GM18520 (cell line): ENCODE measurements around the gene PLD4.
"Not testable (repeated sequence)": the region's sequence is repeated elsewhere in the genome, so short reads cannot be mapped to it uniquely, and the experiment has no call there.

Experiments
- ATAC-seq: cut with Tn5 transposase; IDR thresholded peaks from one replicate; pipeline ENCODE4 v1.9.1; 2021; ENCODE audit not compliant: unreplicated experiment

PLD4 gene

GRCh38 chr14:104885973-104886689 lies 38.5 kb upstream of the PLD4 start:
- no peak for ATAC-seq

GRCh38 chr14:104886690-104887622 lies 37.7 kb upstream of the PLD4 start:
- no peak for ATAC-seq

GRCh38 chr14:104887623-104888488 lies 36.8 kb upstream of the PLD4 start:
- no peak for ATAC-seq

GRCh38 chr14:104888489-104889374 lies 35.9 kb upstream of the PLD4 start:
- ATAC-seq: no peak

GRCh38 chr14:104889375-104889757 lies 35.3 kb upstream of the PLD4 start:
- no peak for ATAC-seq

- not testable (repeated sequence) for ATAC-seq
These were observed 34.4 kb upstream of the PLD4 start for GRCh38 chr14:104890292-104890691.

- ATAC-seq: no peak
These were observed 33.5 kb upstream of the PLD4 start for GRCh38 chr14:104891121-104891551.

- ATAC-seq: no peak
These were observed 32.8 kb upstream of the PLD4 start for GRCh38 chr14:104891664-104892530.

GRCh38 chr14:104892531-104893434 lies 31.9 kb upstream of the PLD4 start:
- no peak for ATAC-seq

GRCh38 chr14:104893435-104894207 lies 31.1 kb upstream of the PLD4 start:
- ATAC-seq: no peak

- ATAC-seq: no peak
These were observed 30.1 kb upstream of the PLD4 start for GRCh38 chr14:104894331-104895206.

GRCh38 chr14:104895207-104895785 lies 29.4 kb upstream of the PLD4 start:
- no peak for ATAC-seq

GRCh38 chr14:104895786-104896661 lies 28.7 kb upstream of the PLD4 start:
- ATAC-seq: no peak

GRCh38 chr14:104897330-104898194 lies 27.1 kb upstream of the PLD4 start:
- ATAC-seq: no peak
